PFSK-1 (cell line): ENCODE data around the gene RSAD1. TPM values are rescaled to one million over a fixed set of nuclear protein-coding genes. Genes with fewer than 3 reads are reported as not detected.

Experiments
- FOXP2 ChIP-seq: optimal IDR thresholded peaks from 2 replicates; pipeline ENCODE3; 2011; ENCODE audit warnings: borderline replicate concordance, control low read depth, inconsistent platforms; ENCODE audit not compliant: insufficient read depth; ENCODE audit errors: extremely low read length, extremely low read depth
- POLR2AphosphoS5 ChIP-seq: IDR thresholded peaks from 2 replicates; pipeline ENCODE4 v1.6.1; 2012; ENCODE audit warnings: low read depth, mild to moderate bottlenecking, control low read depth, low read length, moderate library complexity
- SIN3A ChIP-seq: IDR thresholded peaks from 2 replicates; pipeline ENCODE4 v1.6.1; 2012; ENCODE audit warnings: mild to moderate bottlenecking, low read length, moderate library complexity, borderline replicate concordance; ENCODE audit not compliant: insufficient read depth
- TAF1 ChIP-seq: IDR thresholded peaks from 2 replicates; pipeline ENCODE4 v1.6.1; 2012; ENCODE audit warnings: low read length, control low read depth, borderline replicate concordance; ENCODE audit not compliant: insufficient read depth
- polyA plus RNA-seq: library from polyadenylated mRNA; unstranded; fragments of >200 nt; gene quantifications from one replicate; pipeline ENCODE4 v1.2.1, GENCODE V29; 2012; ENCODE audit warnings: low read depth, missing spikeins; ENCODE audit not compliant: insufficient read length
- TF ChIP-seq, protein P1 (sequence below), 2 experiments: IDR thresholded peaks; 2 replicates each; pipeline versions ENCODE4 v1.6.1 to v1.8.0; 2011 to 2012; ENCODE audit warnings: low read depth in 2 of 2, low read length in 2 of 2, control low read depth in 1 of 2, inconsistent platforms in 1 of 2, mild to moderate bottlenecking in 1 of 2, moderate library complexity in 1 of 2; ENCODE audit not compliant: insufficient read depth in 1 of 2

The RSAD1 gene
- polyA plus RNA-seq = 83.8 TPM

DNA sequence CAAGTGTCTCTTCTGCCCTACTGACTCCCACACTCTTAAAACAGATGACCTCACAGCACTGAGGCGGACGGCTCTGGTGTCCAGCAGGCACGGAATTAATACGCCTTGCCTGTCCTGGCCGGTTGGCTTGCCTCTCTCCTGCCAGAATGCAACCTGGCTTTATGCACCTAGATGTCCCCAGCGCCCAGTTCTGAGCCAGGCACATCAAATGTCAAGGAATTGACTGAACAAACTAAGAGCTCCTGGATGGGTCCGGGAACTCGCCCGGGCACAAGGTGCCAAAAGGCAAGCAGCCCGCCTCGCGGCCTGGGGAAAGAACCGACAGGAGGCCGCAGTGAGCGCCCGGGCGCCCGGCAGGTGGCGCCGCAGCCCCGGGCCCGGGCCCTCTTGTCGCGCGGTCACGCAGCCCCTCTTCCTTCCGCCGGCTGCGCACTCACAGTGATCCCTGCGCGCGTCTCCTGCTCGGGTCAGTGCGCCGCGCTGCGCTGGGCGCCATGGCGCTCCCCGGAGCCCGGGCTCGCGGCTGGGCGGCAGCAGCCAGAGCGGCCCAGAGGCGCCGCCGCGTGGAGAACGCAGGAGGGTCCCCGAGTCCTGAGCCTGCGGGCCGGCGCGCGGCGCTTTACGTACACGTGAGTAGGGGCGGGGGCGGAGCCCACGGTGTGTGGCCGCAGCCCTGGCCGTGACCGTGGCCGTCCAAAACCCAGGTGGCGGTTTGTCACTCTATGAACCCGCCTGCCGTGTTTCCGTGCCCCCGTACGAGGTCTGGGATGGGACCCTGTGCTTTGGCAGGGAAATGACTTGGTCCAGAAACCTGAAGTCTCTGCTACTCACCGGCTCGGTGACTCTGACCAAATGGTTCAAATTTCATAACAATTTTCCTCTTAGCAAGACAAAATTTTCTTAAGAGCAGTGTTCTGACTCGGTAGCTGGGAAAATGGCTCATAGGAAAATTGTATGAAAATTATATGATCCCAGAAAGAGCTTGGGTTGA, at the start of gene RSAD1:
RSAD1 (plus strand) TSS at position 470 of the 991 bp plus-strand sequence; CDS start at position 495, 25 bp downstream.
- TF ChIP-seq, protein P1, sequence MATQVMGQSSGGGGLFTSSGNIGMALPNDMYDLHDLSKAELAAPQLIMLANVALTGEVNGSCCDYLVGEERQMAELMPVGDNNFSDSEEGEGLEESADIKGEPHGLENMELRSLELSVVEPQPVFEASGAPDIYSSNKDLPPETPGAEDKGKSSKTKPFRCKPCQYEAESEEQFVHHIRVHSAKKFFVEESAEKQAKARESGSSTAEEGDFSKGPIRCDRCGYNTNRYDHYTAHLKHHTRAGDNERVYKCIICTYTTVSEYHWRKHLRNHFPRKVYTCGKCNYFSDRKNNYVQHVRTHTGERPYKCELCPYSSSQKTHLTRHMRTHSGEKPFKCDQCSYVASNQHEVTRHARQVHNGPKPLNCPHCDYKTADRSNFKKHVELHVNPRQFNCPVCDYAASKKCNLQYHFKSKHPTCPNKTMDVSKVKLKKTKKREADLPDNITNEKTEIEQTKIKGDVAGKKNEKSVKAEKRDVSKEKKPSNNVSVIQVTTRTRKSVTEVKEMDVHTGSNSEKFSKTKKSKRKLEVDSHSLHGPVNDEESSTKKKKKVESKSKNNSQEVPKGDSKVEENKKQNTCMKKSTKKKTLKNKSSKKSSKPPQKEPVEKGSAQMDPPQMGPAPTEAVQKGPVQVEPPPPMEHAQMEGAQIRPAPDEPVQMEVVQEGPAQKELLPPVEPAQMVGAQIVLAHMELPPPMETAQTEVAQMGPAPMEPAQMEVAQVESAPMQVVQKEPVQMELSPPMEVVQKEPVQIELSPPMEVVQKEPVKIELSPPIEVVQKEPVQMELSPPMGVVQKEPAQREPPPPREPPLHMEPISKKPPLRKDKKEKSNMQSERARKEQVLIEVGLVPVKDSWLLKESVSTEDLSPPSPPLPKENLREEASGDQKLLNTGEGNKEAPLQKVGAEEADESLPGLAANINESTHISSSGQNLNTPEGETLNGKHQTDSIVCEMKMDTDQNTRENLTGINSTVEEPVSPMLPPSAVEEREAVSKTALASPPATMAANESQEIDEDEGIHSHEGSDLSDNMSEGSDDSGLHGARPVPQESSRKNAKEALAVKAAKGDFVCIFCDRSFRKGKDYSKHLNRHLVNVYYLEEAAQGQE (IDR thresholded peaks at IDR 0.05; ENCODE audit: insufficient read depth in 1 of 2, low read depth in 2 of 2, low read length in 2 of 2) = no peak
- TF ChIP-seq SIN3A = peak; percentile 16; the same call in 1 of the 2 replicates
- TF ChIP-seq TAF1 = peak; percentile 77
- TF ChIP-seq POLR2AphosphoS5 = peak; percentile 83
- TF ChIP-seq FOXP2 = peak; percentile 89

DNA sequence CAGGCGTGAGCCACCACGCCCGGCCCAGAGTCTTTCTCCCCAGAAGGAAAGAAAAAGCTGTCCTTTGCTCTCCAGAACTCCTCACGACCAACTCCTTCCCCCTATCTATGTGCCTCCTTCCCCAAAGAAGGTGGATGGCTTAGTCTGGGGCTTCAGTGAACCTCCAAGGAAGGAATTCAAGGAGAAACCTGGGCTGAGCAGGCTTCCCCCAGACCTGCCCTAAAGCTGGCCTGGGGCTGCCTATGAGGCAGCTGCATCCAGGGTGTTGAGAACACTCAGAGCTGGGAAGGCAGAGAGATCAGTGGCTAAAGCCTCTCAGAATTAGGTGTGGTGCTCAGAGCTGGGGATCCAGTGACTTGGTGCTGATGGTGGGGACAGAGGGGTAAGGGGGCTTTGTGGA, 48.9 kb upstream of the RSAD1 start:
- TF ChIP-seq POLR2AphosphoS5 (no peak), SIN3A (no peak), TAF1 (no peak), FOXP2 (no peak)
- TF ChIP-seq, protein P1 (IDR thresholded peaks at IDR 0.05; ENCODE audit: insufficient read depth in 1 of 2, low read depth in 2 of 2, low read length in 2 of 2) = no peak

DNA sequence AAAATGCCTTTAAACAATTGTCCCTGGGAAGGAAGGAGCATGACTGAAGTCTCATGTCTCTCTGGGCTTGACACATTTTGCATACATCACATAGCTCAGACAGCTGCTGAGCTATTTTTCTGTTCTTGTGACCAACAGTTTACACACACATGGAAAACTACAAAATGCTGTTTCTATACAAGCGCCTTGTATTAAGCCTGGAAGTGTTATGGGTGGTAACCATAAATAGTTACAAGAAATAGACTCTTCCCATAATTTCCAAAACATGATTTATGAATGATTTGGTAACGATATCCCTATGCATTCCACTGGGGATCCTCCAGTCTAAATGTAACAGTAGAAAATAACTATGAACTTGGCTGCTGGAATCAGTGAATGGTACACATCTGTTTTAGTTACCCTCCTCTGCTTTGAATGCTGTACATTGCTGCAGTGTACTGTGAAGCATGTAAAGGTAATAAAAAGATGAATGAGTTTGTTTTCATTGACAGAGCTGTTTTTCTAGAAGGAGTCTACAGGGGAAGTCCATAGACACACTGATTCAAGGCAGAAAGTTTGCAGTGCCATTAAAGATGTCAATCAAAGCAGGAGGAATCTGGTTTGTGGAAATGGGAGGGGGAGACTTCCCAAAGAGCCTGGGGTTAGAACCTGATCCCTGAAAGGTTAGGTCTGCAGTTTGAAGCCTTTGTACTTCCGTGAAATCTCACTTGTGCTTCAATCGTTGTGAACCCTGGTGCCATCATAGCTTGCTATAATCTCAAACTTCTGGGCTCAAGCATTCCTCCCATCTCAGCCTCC, 47.6 kb upstream of the RSAD1 start:
- TF ChIP-seq POLR2AphosphoS5 (no peak), TAF1 (no peak), FOXP2 (no peak), SIN3A (no peak)
- TF ChIP-seq, protein P1 (IDR thresholded peaks at IDR 0.05; ENCODE audit: insufficient read depth in 1 of 2, low read depth in 2 of 2, low read length in 2 of 2) = no peak

DNA sequence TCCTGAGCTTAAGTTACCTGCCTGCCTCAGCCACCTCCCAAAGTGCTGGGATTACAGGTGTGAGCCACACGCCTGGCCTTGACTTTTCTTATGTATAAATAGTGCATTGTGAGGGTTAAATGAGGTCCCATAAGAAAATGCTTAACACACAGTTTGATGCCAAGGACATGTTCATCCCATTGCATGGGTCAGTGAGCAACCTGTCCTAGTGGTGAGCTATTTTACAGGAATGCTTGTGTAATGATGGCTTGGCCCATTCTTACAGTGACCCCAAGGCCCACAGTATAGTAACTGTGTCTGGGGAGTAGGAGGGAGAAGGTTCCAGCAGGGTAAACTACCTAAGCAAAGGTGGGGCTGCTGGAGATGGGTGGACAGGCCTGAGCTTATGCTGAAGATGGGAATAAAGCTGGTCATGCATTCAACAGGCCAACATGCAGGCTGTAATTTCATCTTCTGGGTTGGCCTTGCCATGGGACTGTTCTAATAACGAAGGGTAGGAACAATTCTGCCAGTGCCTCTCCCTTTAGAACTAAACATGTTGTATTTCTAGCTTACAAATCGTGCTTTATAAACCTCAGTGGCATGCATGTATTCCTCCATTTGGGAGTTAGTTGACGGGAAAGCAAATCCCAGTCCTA, 46.4 kb upstream of the RSAD1 start:
- TF ChIP-seq, protein P1 (IDR thresholded peaks at IDR 0.05; ENCODE audit: insufficient read depth in 1 of 2, low read depth in 2 of 2, low read length in 2 of 2) = no peak
- TF ChIP-seq TAF1 (no peak), SIN3A (no peak), FOXP2 (no peak), POLR2AphosphoS5 (no peak)
